Colonic mucosa (tissue), 4 donors: ENCODE results near the gene UBLCP1. TPM values are rescaled to one million over a fixed set of nuclear protein-coding genes. Genes with fewer than 3 reads are reported as not detected.

ENCODE experiments used
- DNase-seq: peaks from one replicate; pipeline ENCODE4 v3.0.0-alpha.2; 2020
- H3K27ac ChIP-seq: fragments of 200-600 bp; one replicate; pipeline ENCODE4 v1.8.0; 2021
- H3K27me3 ChIP-seq: fragments of 200-600 bp; one replicate; pipeline ENCODE4 v1.8.0; 2021
- H3K36me3 ChIP-seq: fragments of 200-600 bp; one replicate; pipeline ENCODE4 v1.8.0; 2021
- H3K4me1 ChIP-seq: fragments of 200-600 bp; one replicate; pipeline ENCODE4 v1.8.0; 2021; ENCODE audit warnings: mild to moderate bottlenecking
- H3K4me3 ChIP-seq: fragments of 200-600 bp; one replicate; pipeline ENCODE4 v1.8.0; 2021
- H3K9ac ChIP-seq, 2 donors: one replicate each; pipeline ENCODE4 v1.7.0; 2013; ENCODE audit warnings: control low read depth in 2 of 2, low read depth in 2 of 2, low read length in 2 of 2
- H3K9me3 ChIP-seq: fragments of 200-600 bp; one replicate; pipeline ENCODE4 v1.8.0; 2021
- CTCF ChIP-seq: fragments of 200-600 bp; IDR thresholded peaks from one replicate; pipeline ENCODE4 v1.8.0; 2022; ENCODE audit warnings: antibody characterized with exemption, mild to moderate bottlenecking
- intact Hi-C: fragments of 100-400 bp; cut with DNase I; formaldehyde crosslinking; loops from one replicate; pipeline ENCODE4 v1.14.1; 2022
- total RNA-seq, 2 donors: library from RNA; stranded (reverse); fragmentation: NEBNext Ultra II Directional in 1 of 2; extraction: Animal tissue kit (Norgen Biotek cat#: 25700) in 1 of 2; gene quantifications; one replicate each; pipeline ENCODE4 v1.2.1, GENCODE V29; 2021
- donor health status: healthy.
- donor health status: DM: no; HTN: no; CAD: no.
- donor health status: DM: no; HTN: no; CAD: no.

The UBLCP1 gene
- total RNA-seq, 2 donors from 2014 or later = 11.8 to 17.2 TPM

DNA sequence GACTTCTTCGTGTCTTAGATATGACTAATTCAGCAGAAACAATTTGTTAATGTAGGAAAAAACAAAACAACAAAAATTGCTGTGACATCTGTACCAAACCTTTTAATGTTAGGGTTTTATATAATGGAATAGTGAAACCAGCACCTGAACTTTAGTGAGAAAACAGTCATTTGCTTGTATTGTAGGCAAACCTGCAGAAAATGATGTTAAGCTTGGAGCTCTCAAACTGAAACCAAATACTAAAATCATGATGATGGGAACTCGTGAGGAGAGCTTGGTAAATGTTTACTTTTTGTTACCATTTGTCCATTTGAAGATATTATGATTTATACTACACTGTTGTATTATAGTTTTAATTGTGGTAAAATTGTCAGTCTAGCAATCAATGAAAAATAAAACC lies 6.6 kb downstream of the UBLCP1 start:
- Histone ChIP-seq H3K4me3 (no peak overlapping the region), H3K4me1 (no peaks in the 10 kb centered on the region), H3K27me3 (no peaks in the 10 kb centered on the region), H3K27ac (no peak overlapping the region), H3K9ac (no peak overlapping the region), H3K36me3 (no peaks in the 10 kb centered on the region), H3K9me3 (no peaks in the 10 kb centered on the region)
- no peak for TF ChIP-seq CTCF
- no peak for DNase-seq
- intact Hi-C loops = no loop called here

DNA sequence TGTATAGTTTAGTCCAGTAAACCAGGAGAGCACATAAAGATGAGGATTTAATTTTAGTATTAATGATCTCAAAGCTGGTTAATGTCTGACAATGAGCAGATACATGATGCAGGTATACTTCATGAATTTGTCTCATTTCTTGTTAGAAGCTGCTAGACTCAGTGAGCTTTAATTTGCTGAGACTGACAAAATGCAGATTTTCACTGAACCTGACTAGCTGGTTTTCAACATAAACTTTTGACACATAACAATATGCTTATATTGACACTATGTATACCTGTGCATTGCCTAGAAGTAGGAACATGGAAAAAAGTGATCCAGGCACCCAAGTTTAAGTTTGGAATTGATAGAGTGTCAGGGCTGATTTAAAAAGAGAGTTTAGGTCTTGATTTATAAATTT lies 10.8 kb downstream of the UBLCP1 start:
- no peaks in the 10 kb centered on the region for H3K36me3 ChIP-seq
- no peak overlapping the region for H3K4me3 ChIP-seq
- no peaks in the 10 kb centered on the region for H3K4me1 ChIP-seq
- intact Hi-C loops = no loop called here
- no peak for TF ChIP-seq CTCF
- no peaks in the 10 kb centered on the region for H3K27me3 ChIP-seq
- no peak overlapping the region for H3K9ac ChIP-seq
- H3K9me3 ChIP-seq = no peaks in the 10 kb centered on the region
- no peak overlapping the region for H3K27ac ChIP-seq
- no peak for DNase-seq

DNA sequence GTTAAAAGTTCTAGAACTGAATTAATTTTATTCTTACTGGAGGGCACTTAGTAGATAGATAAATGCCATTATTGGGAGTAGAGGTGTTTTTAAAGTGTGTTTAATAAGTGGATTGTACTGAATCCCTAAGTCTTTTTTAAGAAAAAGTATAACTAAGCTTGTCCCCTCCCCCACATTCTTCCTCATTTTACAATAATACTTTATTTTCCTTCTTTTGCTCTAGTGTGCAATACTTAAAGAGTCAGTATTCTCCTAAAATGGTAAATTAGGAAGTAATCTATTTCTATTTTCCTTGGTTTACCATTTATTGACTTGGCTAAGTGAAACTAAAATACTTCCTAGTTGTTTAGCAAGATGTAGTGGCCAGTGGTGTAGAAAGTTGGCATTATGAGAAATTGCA lies 11.6 kb downstream of the UBLCP1 start:
- TF ChIP-seq CTCF = no peak
- no peaks in the 10 kb centered on the region for H3K9me3 ChIP-seq
- no peaks in the 10 kb centered on the region for H3K27me3 ChIP-seq
- no peak for DNase-seq
- no peaks in the 10 kb centered on the region for H3K36me3 ChIP-seq
- intact Hi-C loops = no loop called here
- H3K9ac ChIP-seq = no peak overlapping the region
- H3K4me3 ChIP-seq = no peak overlapping the region
- no peak overlapping the region for H3K27ac ChIP-seq
- no peaks in the 10 kb centered on the region for H3K4me1 ChIP-seq

DNA sequence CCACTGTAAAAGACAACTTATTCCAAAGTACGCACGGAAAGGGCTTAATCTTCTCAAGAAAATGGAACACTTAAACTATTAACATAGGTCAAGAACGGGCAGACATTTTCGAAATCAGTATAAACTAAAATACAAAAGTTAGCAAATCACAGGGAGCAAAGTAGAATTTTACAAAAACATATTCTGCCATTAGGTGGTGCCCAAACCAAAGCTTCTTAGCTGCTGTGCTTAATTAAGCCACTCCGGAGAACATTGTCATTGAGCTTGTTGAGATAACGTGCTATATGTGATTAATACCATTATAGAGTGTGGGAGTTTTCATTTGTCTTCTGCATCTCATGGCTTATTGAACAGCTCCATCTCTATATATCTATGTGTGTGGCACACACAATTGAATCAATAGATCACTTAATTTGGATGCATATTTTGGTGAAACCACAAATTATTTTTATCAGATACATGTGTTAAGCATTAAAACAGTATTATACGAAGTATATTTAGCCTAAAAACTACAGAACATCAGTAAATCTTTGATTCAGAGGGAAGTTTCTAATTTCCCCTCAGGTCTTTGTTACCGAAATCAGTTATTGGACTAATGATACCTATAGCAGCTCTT lies 23.4 kb downstream of the UBLCP1 start:
- Histone ChIP-seq H3K36me3 (no peaks in the 10 kb centered on the region), H3K4me1 (no peaks in the 10 kb centered on the region), H3K4me3 (no peak overlapping the region), H3K27me3 (no peaks in the 10 kb centered on the region), H3K27ac (no peak overlapping the region), H3K9me3 (no peaks in the 10 kb centered on the region), H3K9ac (no peak overlapping the region)
- TF ChIP-seq CTCF = peak; percentile 25
- intact Hi-C loops = no loop called here
- no peak for DNase-seq

DNA sequence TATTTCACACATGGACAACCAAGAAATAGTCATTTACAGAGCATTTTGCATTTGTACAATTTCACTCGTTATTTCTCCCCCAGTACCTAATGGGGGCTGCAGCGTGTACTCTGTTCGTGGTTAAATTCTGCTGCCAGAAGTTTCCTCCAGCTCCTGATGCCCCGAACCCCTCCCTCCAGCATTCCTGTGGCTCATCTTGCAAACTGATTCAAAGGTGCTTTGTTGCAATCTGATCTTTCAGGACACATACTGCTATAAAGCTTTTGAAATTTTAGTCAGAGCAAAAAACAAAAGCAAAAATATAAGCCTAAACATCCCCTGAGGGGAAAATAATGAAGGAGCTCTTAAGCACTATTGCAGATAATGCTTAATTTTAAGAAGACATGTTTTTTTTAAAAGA lies 27.7 kb downstream of the UBLCP1 start:
- no peak for TF ChIP-seq CTCF
- Histone ChIP-seq H3K9me3 (no peaks in the 10 kb centered on the region), H3K27me3 (no peaks in the 10 kb centered on the region)

More for the DNA sequence above, 27.7 kb downstream of the UBLCP1 start:
- H3K36me3 ChIP-seq = no peaks in the 10 kb centered on the region
- H3K4me1 ChIP-seq = no peaks in the 10 kb centered on the region
- intact Hi-C loops = no loop called here
- H3K9ac ChIP-seq = no peak overlapping the region
- H3K4me3 ChIP-seq = no peak overlapping the region
- DNase-seq = no peak
- no peak overlapping the region for H3K27ac ChIP-seq
